Measurements from ENCODE around the gene SARS1. TPM values are rescaled to one million over a fixed set of nuclear protein-coding genes. Genes with fewer than 3 reads are reported as not detected.

SARS1 gene
- total RNA-seq, 1 donor from 2014 or later: 555 TPM

DNA sequence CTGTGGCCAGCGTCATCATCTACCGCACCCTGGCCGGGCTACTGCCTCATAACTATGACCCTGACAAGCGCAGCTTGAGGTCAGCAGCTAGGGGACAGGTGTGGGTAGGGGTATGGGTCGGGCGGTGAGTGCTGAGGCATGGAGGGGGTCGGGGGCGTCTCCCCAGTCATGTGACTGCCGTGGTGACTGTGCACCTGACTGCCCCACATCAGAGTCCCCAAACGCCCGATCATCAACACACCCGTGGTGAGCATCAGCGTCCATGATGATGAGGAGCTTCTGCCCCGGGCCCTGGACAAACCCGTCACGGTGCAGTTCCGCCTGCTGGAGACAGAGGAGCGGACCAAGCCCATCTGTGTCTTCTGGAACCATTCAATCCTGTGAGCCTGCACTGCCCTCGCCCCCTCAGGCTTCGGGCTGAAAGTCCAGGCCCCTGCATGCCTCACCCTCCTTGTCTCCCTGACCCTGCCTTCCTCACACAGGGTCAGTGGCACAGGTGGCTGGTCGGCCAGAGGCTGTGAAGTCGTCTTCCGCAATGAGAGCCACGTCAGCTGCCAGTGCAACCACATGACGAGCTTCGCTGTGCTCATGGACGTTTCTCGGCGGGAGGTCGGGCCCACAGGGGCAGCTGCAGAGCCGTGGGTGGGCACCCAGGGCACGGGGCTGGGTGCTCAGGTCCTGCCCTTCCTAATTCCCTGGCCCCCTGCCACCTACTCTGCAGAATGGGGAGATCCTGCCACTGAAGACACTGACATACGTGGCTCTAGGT lies 55.7 kb downstream of the SARS1 start:
- Mint-ChIP-seq H3K36me3 (ENCODE audit: unreplicated experiment) (no peaks in the 10 kb centered on the region), H3K4me1 (ENCODE audit: low read depth, unreplicated experiment) (peaks cover 11% of the 10 kb centered on the region), H3K27ac (ENCODE audit: unreplicated experiment) (no peak overlapping the region), H3K4me3 (ENCODE audit: unreplicated experiment) (no peak overlapping the region), H3K27me3 (ENCODE audit: unreplicated experiment) (peaks cover 8% of the 10 kb centered on the region), H3K9me3 (ENCODE audit: unreplicated experiment) (peaks cover 4% of the 10 kb centered on the region)
- DNase-seq: no peak
- TF ChIP-seq, protein P1, sequence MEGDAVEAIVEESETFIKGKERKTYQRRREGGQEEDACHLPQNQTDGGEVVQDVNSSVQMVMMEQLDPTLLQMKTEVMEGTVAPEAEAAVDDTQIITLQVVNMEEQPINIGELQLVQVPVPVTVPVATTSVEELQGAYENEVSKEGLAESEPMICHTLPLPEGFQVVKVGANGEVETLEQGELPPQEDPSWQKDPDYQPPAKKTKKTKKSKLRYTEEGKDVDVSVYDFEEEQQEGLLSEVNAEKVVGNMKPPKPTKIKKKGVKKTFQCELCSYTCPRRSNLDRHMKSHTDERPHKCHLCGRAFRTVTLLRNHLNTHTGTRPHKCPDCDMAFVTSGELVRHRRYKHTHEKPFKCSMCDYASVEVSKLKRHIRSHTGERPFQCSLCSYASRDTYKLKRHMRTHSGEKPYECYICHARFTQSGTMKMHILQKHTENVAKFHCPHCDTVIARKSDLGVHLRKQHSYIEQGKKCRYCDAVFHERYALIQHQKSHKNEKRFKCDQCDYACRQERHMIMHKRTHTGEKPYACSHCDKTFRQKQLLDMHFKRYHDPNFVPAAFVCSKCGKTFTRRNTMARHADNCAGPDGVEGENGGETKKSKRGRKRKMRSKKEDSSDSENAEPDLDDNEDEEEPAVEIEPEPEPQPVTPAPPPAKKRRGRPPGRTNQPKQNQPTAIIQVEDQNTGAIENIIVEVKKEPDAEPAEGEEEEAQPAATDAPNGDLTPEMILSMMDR (IDR thresholded peaks at IDR 0.05; ENCODE audit: partially characterized antibody, unreplicated experiment): no peak

DNA sequence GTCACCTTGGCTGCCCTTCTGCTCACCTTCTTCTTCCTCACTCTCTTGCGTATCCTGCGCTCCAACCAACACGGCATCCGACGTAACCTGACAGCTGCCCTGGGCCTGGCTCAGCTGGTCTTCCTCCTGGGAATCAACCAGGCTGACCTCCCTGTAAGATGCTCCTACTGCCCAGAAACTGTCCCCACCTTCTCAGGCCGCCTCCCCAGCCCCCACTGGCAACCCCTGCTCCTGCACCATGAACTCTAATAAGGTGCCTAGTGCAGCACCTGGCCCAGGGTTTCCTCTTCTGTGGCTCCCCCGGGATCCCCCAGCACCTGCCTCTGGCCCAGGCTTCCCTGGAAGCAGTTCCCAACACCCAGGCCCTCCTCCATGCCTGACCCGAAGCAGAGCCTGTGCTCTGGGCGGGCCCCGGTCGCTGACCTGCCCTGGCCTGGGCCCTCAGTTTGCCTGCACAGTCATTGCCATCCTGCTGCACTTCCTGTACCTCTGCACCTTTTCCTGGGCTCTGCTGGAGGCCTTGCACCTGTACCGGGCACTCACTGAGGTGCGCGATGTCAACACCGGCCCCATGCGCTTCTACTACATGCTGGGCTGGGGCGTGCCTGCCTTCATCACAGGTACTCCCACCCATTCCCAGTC lies 56.4 kb downstream of the SARS1 start:
- TF ChIP-seq, protein P1 (IDR thresholded peaks at IDR 0.05; ENCODE audit: partially characterized antibody, unreplicated experiment): no peak
- H3K27ac Mint-ChIP-seq (ENCODE audit: unreplicated experiment): no peak overlapping the region

DNA sequence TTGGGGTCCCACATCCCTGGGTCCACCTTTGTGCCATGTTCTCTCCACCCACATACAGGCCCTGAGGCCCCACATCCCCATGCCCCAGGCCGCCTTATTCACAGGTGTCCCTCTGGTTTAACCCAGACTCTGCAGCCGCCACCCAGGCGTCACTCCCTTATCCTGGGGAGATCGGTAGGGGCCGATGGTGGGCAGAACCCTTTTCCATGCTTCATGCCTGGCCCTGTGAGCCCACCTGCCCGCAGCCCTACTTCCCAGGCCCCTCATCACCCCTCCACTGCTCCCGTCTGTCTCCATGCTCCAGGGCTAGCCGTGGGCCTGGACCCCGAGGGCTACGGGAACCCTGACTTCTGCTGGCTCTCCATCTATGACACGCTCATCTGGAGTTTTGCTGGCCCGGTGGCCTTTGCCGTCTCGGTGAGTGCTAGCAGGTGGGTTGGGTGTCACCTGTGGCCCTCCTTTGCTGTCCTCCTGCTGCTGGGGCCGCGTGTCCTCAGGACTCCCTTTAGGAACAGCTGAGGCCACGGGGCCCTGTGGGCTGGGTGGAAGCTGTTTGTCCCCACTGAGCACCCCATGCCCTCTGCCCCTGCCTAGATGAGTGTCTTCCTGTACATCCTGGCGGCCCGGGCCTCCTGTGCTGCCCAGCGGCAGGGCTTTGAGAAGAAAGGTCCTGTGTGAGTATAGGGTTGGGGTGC lies 57.1 kb downstream of the SARS1 start:
- H3K9me3 Mint-ChIP-seq (ENCODE audit: unreplicated experiment): peaks cover 4% of the 10 kb centered on the region

More for the DNA sequence above, 56.4 kb downstream of the SARS1 start:
- H3K9me3 Mint-ChIP-seq (ENCODE audit: unreplicated experiment): peaks cover 4% of the 10 kb centered on the region
- H3K4me3 Mint-ChIP-seq (ENCODE audit: unreplicated experiment): no peak overlapping the region
- H3K36me3 Mint-ChIP-seq (ENCODE audit: unreplicated experiment): no peaks in the 10 kb centered on the region
- peaks cover 8% of the 10 kb centered on the region for H3K27me3 Mint-ChIP-seq (ENCODE audit: unreplicated experiment)
- peaks cover 15% of the 10 kb centered on the region for H3K4me1 Mint-ChIP-seq (ENCODE audit: low read depth, unreplicated experiment)
- DNase-seq: no peak

DNA sequence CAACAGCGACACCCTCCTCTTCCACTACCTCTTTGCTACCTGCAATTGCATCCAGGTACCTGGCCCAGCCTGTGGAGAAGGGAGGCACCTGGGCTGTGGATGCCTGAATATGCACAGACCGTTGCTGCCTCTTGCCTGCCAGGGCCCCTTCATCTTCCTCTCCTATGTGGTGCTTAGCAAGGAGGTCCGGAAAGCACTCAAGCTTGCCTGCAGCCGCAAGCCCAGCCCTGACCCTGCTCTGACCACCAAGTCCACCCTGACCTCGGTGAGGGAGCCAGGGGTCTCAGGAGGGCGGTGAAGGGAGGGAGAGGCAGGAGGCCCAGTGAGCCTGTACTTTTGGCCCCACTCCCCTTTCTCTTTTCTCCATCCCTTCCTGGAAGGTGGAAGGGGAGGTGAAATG lies 57.7 kb downstream of the SARS1 start:
- H3K36me3 Mint-ChIP-seq (ENCODE audit: unreplicated experiment): no peaks in the 10 kb centered on the region
- no peak overlapping the region for H3K4me3 Mint-ChIP-seq (ENCODE audit: unreplicated experiment)
- H3K27ac Mint-ChIP-seq (ENCODE audit: unreplicated experiment): no peak overlapping the region
- peaks cover 8% of the 10 kb centered on the region for H3K27me3 Mint-ChIP-seq (ENCODE audit: unreplicated experiment)
- TF ChIP-seq, protein P1 (IDR thresholded peaks at IDR 0.05; ENCODE audit: partially characterized antibody, unreplicated experiment): no peak
- DNase-seq: no peak
- peaks cover 21% of the 10 kb centered on the region for H3K4me1 Mint-ChIP-seq (ENCODE audit: low read depth, unreplicated experiment)
- peaks cover 4% of the 10 kb centered on the region for H3K9me3 Mint-ChIP-seq (ENCODE audit: unreplicated experiment)

More for the DNA sequence above, 57.1 kb downstream of the SARS1 start:
- H3K36me3 Mint-ChIP-seq (ENCODE audit: unreplicated experiment): no peaks in the 10 kb centered on the region
- H3K27ac Mint-ChIP-seq (ENCODE audit: unreplicated experiment): no peak overlapping the region
- H3K27me3 Mint-ChIP-seq (ENCODE audit: unreplicated experiment): peaks cover 8% of the 10 kb centered on the region
- DNase-seq: no peak
- no peak overlapping the region for H3K4me3 Mint-ChIP-seq (ENCODE audit: unreplicated experiment)
- H3K4me1 Mint-ChIP-seq (ENCODE audit: low read depth, unreplicated experiment): peaks cover 21% of the 10 kb centered on the region
- TF ChIP-seq, protein P1 (IDR thresholded peaks at IDR 0.05; ENCODE audit: partially characterized antibody, unreplicated experiment): no peak
